IMR-90 (cell line): Measurements from ENCODE around the gene LSM7. TPM values are rescaled to one million over a fixed set of nuclear protein-coding genes. Genes with fewer than 3 reads are reported as not detected.

Experiments used
- ATAC-seq: fragments of 200-7000 bp; cut with Tn5 transposase; 2 replicates; pipeline ENCODE4 v1.9.1; 2020; ENCODE audit warnings: low read depth, mild to moderate bottlenecking, moderate library complexity
- BruUV-seq: library from RNA; stranded (reverse); fragments of 400-500 nt; replicated peaks from 2 replicates; lab custom pipeline; 2021; lab: Mats Ljungman, UMichigan
- CTCF ChIA-PET: fragments of 300-600 bp; formaldehyde crosslinking; extraction: SDS; loops from one replicate; lab custom pipeline; 2021; ENCODE audit warnings: antibody characterized with exemption; lab: Yijun Ruan, JAX
- POLR2A ChIA-PET: fragments of 300-600 bp; sonication (Branson Sonifier 250); formaldehyde crosslinking; loops from one replicate; lab custom pipeline; 2022; ENCODE audit warnings: antibody characterized with exemption; ENCODE audit not compliant: unreplicated experiment; lab: Charles Lee
- DNase-seq: peaks from one replicate; pipeline ENCODE4 v3.0.0; 2013
- H2AFZ ChIP-seq: replicated peaks from 2 replicates; pipeline ENCODE3; 2013; ENCODE audit warnings: low read length, mild to moderate bottlenecking; ENCODE audit not compliant: poor library complexity
- H2AK5ac ChIP-seq: 2 replicates; pipeline ENCODE4 v1.6.1; 2013; ENCODE audit warnings: low read depth, low read length, inconsistent platforms
- H2AK9ac ChIP-seq: replicated peaks from 2 replicates; pipeline ENCODE3; 2013; ENCODE audit warnings: mild to moderate bottlenecking, low read depth, low read length, moderate library complexity; ENCODE audit not compliant: poor library complexity
- H2BK120ac ChIP-seq: 2 replicates; pipeline ENCODE4 v1.6.1; 2013; ENCODE audit warnings: low read depth, low read length, inconsistent platforms
- H2BK15ac ChIP-seq: 3 replicates; pipeline ENCODE4 v1.6.1; 2013; ENCODE audit warnings: low read depth, low read length, inconsistent platforms
- H2BK20ac ChIP-seq: 2 replicates; pipeline ENCODE4 v1.6.1; 2013; ENCODE audit warnings: low read depth, mild to moderate bottlenecking, inconsistent platforms, low read length, moderate library complexity
- H2BK5ac ChIP-seq: 2 replicates; pipeline ENCODE4 v1.6.1; 2013; ENCODE audit warnings: mild to moderate bottlenecking, low read depth, low read length, inconsistent platforms; ENCODE audit not compliant: poor library complexity, severe bottlenecking
- H3K14ac ChIP-seq: replicated peaks from 2 replicates; pipeline ENCODE4 v1.6.1; 2013; ENCODE audit warnings: low read depth, low read length, inconsistent platforms
- H3K18ac ChIP-seq: 2 replicates; pipeline ENCODE4 v1.6.1; 2013; ENCODE audit warnings: low read depth, low read length, control low read depth
- H3K23ac ChIP-seq: 2 replicates; pipeline ENCODE4 v1.6.1; 2013; ENCODE audit warnings: low read depth, low read length, inconsistent platforms
- H3K27ac ChIP-seq: 2 replicates; pipeline ENCODE4 v1.5.1; 2013; ENCODE audit warnings: mild to moderate bottlenecking, control low read depth, low read length; ENCODE audit not compliant: insufficient read depth
- H3K27me3 ChIP-seq: 2 replicates; pipeline ENCODE4 v1.6.1; 2013; ENCODE audit warnings: low read length; ENCODE audit not compliant: control insufficient read depth, insufficient read depth
- H3K36me3 ChIP-seq: 2 replicates; pipeline ENCODE4 v1.6.1; 2013; ENCODE audit warnings: low read length, mixed read lengths; ENCODE audit not compliant: control insufficient read depth, insufficient read depth
- H3K4ac ChIP-seq: 2 replicates; pipeline ENCODE4 v1.6.1; 2013; ENCODE audit warnings: low read depth, low read length, inconsistent platforms
- H3K4me1 ChIP-seq: 2 replicates; pipeline ENCODE4 v1.6.1; 2013; ENCODE audit warnings: low read length, mixed read lengths; ENCODE audit not compliant: control insufficient read depth, insufficient read depth
- H3K4me2 ChIP-seq: 2 replicates; pipeline ENCODE4 v1.6.1; 2013; ENCODE audit warnings: low read depth, mild to moderate bottlenecking, control low read depth, low read length, moderate library complexity
- H3K4me3 ChIP-seq: 2 replicates; pipeline ENCODE4 v1.5.1; 2013; ENCODE audit warnings: low read depth, mild to moderate bottlenecking, control low read depth, low read length, moderate library complexity; ENCODE audit not compliant: insufficient read depth
- H3K56ac ChIP-seq: 2 replicates; pipeline ENCODE4 v1.6.1; 2013; ENCODE audit warnings: low read length, inconsistent platforms; ENCODE audit not compliant: insufficient read depth; ENCODE audit errors: extremely low read depth
- H3K79me1 ChIP-seq, 2 experiments: 2 replicates each; pipeline ENCODE4 v1.6.1; 2013; ENCODE audit warnings: low read length in 2 of 2, inconsistent platforms in 1 of 2, low read depth in 1 of 2
- H3K9ac ChIP-seq: 2 replicates; pipeline ENCODE4 v1.6.1; 2013; ENCODE audit warnings: low read depth, low read length, control low read depth
- H3K9me1 ChIP-seq: 2 replicates; pipeline ENCODE4 v1.6.1; 2013; ENCODE audit warnings: low read length, inconsistent platforms; ENCODE audit not compliant: insufficient read depth
- H3K9me3 ChIP-seq: 2 replicates; pipeline ENCODE4 v1.6.1; 2013; ENCODE audit warnings: low read length; ENCODE audit not compliant: control insufficient read depth, insufficient read depth
- H4K20me1 ChIP-seq: 2 replicates; pipeline ENCODE4 v1.6.1; 2013; ENCODE audit warnings: low read length, inconsistent platforms; ENCODE audit not compliant: insufficient read depth
- H4K5ac ChIP-seq: 2 replicates; pipeline ENCODE4 v1.6.1; 2013; ENCODE audit warnings: mild to moderate bottlenecking, low read depth, low read length, control low read depth
- H4K8ac ChIP-seq, 2 experiments: 2 replicates each; pipeline ENCODE4 v1.6.1; 2013; ENCODE audit warnings: low read depth in 2 of 2, low read length in 2 of 2, control low read depth in 1 of 2, inconsistent platforms in 1 of 2
- H4K91ac ChIP-seq: 2 replicates; pipeline ENCODE4 v1.6.1; 2013; ENCODE audit warnings: low read depth, low read length, inconsistent platforms; ENCODE audit not compliant: insufficient read depth
- BHLHE40 ChIP-seq: fragments of 150-350 bp; IDR thresholded peaks from 2 replicates; pipeline ENCODE4 v1.6.1; 2016; ENCODE audit warnings: mild to moderate bottlenecking, low read depth, low read length
- CEBPB ChIP-seq: IDR thresholded peaks from 2 replicates; pipeline ENCODE4 v1.6.1; 2012; ENCODE audit warnings: low read depth, low read length, improper control_type of control experiment
- CHD1 ChIP-seq: IDR thresholded peaks from 2 replicates; pipeline ENCODE4 v1.6.1; 2012; ENCODE audit warnings: low read depth, low read length, improper control_type of control experiment
- FOS ChIP-seq: fragments of 150-350 bp; IDR thresholded peaks from 2 replicates; pipeline ENCODE4 v1.6.1; 2016; ENCODE audit warnings: low read depth, low read length
- MAFK ChIP-seq: IDR thresholded peaks from 2 replicates; pipeline ENCODE4 v1.6.1; 2012; ENCODE audit warnings: low read depth, low read length, improper control_type of control experiment
- MXI1 ChIP-seq: IDR thresholded peaks from 2 replicates; pipeline ENCODE4 v1.6.1; 2012; ENCODE audit warnings: low read depth, mild to moderate bottlenecking, low read length, moderate library complexity, borderline replicate concordance
- NFE2L2 ChIP-seq: fragments of 150-350 bp; IDR thresholded peaks from 2 replicates; pipeline ENCODE4 v1.6.1; 2016; ENCODE audit warnings: low read depth, mild to moderate bottlenecking, low read length
- POLR2A ChIP-seq: IDR thresholded peaks from 2 replicates; pipeline ENCODE4 v1.6.1; 2012; ENCODE audit warnings: mild to moderate bottlenecking, low read depth, low read length
- RCOR1 ChIP-seq: IDR thresholded peaks from 2 replicates; pipeline ENCODE4 v1.6.1; 2012; ENCODE audit warnings: mild to moderate bottlenecking, low read length, improper control_type of control experiment; ENCODE audit not compliant: insufficient replicate concordance
- whole genome bisulfite sequencing, 2 experiments: methylation state at CpG; one replicate each; pipeline versions ENCODE4 v1.1.5 to v1.1.7; 2013; ENCODE audit warnings: missing lambda C conversion rate in 2 of 2; ENCODE audit not compliant: insufficient read length in 1 of 2; ENCODE audit errors: extremely low coverage in 2 of 2; 5-methylcytosine and 5-hydroxymethylcytosine counted together
- dilution Hi-C: fragments of 300-500 bp; cut with HindIII; formaldehyde crosslinking; loops from one replicate; pipeline ENCODE4 v1.14.3; 2018; ENCODE audit warnings: low sequenced_read_pairs; ENCODE audit not compliant: unreplicated experiment
- in situ Hi-C: fragments of 300-500 bp; cut with MboI; formaldehyde crosslinking; loops from 3 replicates; pipeline ENCODE4 v1.14.3; 2019; ENCODE audit warnings: low sequenced_read_pairs, inconsistent platforms, mixed read lengths
- intact Hi-C: fragments of 100-400 bp; cut with micrococcal nuclease; formaldehyde crosslinking; loops from 2 replicates; pipeline ENCODE4 v1.10.0; 2022
- polyA plus RNA-seq, 3 experiments: library from polyadenylated mRNA; depleted of rRNA; stranded (reverse); fragments of >200 nt; gene quantifications; 2 replicates each; pipeline ENCODE4 v1.2.3, GENCODE V29; 2012; ENCODE audit warnings: low replicate concordance in 1 of 3
- total RNA-seq: library from RNA; depleted of rRNA; stranded (reverse); fragments of >200 nt; gene quantifications from 2 replicates; pipeline ENCODE4 v1.2.3, GENCODE V29; 2012

LSM7 gene
- total and polyA plus RNA-seq, 2 of the 4 experiments (the other 2 are of a cell fraction), result 145 to 708 TPM

DNA sequence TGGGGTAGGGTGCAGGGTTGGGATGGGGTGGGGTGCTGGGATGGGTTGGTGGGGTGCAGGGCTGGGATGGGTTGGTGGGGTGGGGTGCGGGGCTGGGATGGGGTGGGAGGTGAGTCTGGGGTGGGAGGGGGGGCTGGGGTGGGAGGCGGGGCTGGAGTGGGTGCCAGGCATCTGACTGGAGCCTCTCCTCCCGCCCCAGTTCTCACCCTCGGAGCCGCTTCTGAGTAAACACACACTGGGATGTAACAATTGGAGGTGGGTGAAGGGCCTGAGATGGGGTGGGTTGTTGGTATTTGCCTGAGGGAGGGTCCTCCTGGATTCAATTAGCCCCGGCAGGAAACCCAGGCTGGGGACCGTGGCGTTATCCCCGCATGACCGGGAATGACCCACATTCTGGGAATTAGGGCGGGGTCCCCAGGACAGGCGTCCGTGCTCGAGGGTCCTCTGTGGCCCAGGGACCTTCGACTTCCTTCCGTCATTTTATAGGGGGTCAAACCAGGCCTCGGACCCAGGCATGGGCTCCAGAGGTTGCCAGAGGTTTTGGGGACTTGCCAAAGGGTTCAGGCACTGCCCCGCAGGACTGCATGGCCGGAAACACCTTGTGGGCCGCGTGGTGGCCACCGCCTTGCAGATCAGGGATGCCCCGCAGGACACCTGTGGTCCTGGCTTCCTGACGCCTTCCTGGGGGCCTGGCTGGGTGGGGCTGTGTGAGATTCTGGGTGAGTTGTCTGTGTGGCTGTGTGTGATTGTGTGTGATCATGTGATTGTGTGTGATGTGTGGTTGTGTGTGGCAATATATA is 33.1 kb upstream of the LSM7 start (continued):
- TF ChIP-seq BHLHE40, result no peak

DNA sequence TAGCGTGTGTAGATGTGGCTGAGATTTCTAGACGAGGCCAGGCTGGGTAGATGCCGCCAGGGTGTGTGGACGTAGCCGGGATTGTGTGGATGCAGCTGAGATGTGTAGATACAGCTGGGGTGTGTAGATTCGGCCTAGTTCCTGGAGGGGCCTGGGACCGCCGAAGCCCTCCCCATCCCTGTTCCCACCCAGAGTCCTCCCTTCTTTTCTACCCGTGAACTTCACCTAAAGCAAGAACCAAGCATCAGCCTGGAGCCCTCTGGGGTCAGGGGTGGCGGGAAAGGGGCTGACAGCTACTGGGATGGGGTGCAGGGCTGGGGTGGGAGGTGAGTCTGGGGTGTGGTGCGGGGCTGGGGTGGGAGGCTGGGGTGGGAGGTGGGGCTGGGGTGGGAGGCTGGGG is 32.4 kb upstream of the LSM7 start:
- Histone ChIP-seq H3K18ac (no peak overlapping the region), H4K20me1 (no peaks in the 10 kb centered on the region), H3K79me1 (no peaks in the 10 kb centered on the region), H2BK120ac (no peak overlapping the region), H3K9ac (no peak overlapping the region), H2BK15ac (no peak overlapping the region), H3K56ac (no peak overlapping the region), H2BK20ac (no peak overlapping the region), H3K4me1 (no peaks in the 10 kb centered on the region), H3K4ac (no peak overlapping the region), H3K36me3 (no peaks in the 10 kb centered on the region), H4K5ac (no peak overlapping the region), H3K27me3 (peaks cover 33% of the 10 kb centered on the region), H3K9me3 (no peaks in the 10 kb centered on the region), H4K8ac (no peak overlapping the region), H2AFZ (no peak overlapping the region), H4K91ac (no peak overlapping the region), H3K4me2 (no peak overlapping the region), H2BK5ac (no peak overlapping the region), H2AK9ac (no peak overlapping the region), H3K4me3 (no peak overlapping the region), H3K23ac (no peak overlapping the region), H3K27ac (no peak overlapping the region), H3K9me1 (0 out of 2 replicates have a peak, but pooled peaks cover 2% of the 10 kb centered on the region), H2AK5ac (no peak overlapping the region), H3K14ac (no peak overlapping the region)
- POLR2A ChIA-PET, result no interaction called here
- WGBS, 2 experiments, result 80% methylated on average over 2 of the region's 11 CpGs; no CpG with 5 or more reads in 1 of the 2 experiments
- CTCF ChIA-PET, result no interaction called here
- TF ChIP-seq BHLHE40, result no peak
- no peak for TF ChIP-seq CEBPB
- no peak for TF ChIP-seq FOS
- no peak for TF ChIP-seq RCOR1
- no peak for TF ChIP-seq POLR2A
- no peak for TF ChIP-seq NFE2L2
- no peak for TF ChIP-seq MXI1
- no peak for TF ChIP-seq CHD1
- no peak for TF ChIP-seq MAFK
- intact Hi-C loops, result no loop called here
- no peak for ATAC-seq
- no TSS peak for BruUV-seq
- dilution Hi-C loops, result no loop called here
- in situ Hi-C loops, result no loop called here
- DNase-seq, result no peak
